Endothelial cell (in vitro differentiated cells): ENCODE results near the gene SVBP. TPM values are rescaled to one million over a fixed set of nuclear protein-coding genes. Genes with fewer than 3 reads are reported as not detected.

Experiments
- DNase-seq: peaks from one replicate; pipeline ENCODE4 v3.0.0; 2021; ENCODE audit warnings: low spot score
- H3K27ac Mint-ChIP-seq: one replicate; pipeline ENCODE4 v1.8.0; 2021; ENCODE audit warnings: mixed read lengths, inconsistent platforms; ENCODE audit not compliant: unreplicated experiment
- H3K27me3 Mint-ChIP-seq: one replicate; pipeline ENCODE4 v1.8.0; 2021; ENCODE audit warnings: mild to moderate bottlenecking, moderate library complexity, mixed read lengths, inconsistent platforms; ENCODE audit not compliant: unreplicated experiment
- H3K36me3 Mint-ChIP-seq: one replicate; pipeline ENCODE4 v1.8.0; 2021; ENCODE audit warnings: mild to moderate bottlenecking, low read depth, mixed read lengths, inconsistent platforms; ENCODE audit not compliant: unreplicated experiment
- H3K4me1 Mint-ChIP-seq: one replicate; pipeline ENCODE4 v1.8.0; 2021; ENCODE audit warnings: mild to moderate bottlenecking, mixed read lengths, inconsistent platforms; ENCODE audit not compliant: unreplicated experiment
- H3K4me3 Mint-ChIP-seq: one replicate; pipeline ENCODE4 v1.8.0; 2021; ENCODE audit warnings: mild to moderate bottlenecking, mixed read lengths, inconsistent platforms; ENCODE audit not compliant: unreplicated experiment
- H3K9me3 Mint-ChIP-seq: one replicate; pipeline ENCODE4 v1.8.0; 2021; ENCODE audit warnings: mixed read lengths, inconsistent platforms; ENCODE audit not compliant: unreplicated experiment
- total RNA-seq: library from RNA; stranded (reverse); fragmentation: NEBNext Ultra II Directional; extraction: Animal tissue kit (Norgen Biotek cat#: 25700); gene quantifications from one replicate; pipeline ENCODE4 v1.2.1, GENCODE V29; 2021; ENCODE audit not compliant: unreplicated experiment
- TF ChIP-seq, protein P1 (sequence below): fragments of 200-600 bp; sonication (generic); IDR thresholded peaks from one replicate; pipeline ENCODE4 v1.5.0; 2021; ENCODE audit warnings: antibody characterized with exemption; ENCODE audit not compliant: unreplicated experiment

Gene SVBP
- total RNA-seq, 1 donor from 2014 or later: 55.1 TPM

DNA sequence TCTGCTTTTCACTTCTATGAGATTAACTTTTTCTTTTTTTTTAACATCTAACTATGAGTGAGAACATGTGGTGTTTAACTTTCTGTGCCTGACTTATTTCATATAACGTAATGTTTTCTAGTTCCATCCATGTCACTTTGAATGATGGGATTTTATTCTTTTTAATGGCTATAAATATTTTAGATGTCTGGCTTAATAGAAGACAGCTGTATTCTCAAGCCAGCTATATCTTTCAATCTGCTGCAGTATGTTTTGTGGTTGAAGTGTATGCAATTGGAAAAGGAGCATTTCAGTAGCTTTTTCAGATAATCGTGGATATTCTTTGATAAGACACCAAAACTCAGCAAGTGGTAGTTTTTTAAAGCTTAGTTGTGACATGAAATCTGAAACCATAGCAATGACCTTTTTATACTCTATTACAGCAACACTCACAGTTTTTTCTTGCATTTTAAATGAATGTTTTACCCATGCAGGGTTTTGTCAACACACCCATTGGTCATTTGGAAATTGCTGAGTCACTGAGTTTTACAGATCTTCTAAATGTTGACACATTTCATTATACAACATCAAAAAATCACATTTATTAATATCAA lies 5.7 kb upstream of the SVBP start:
- no peak for DNase-seq
- no peak overlapping the region for H3K4me3 Mint-ChIP-seq
- TF ChIP-seq, protein P1, sequence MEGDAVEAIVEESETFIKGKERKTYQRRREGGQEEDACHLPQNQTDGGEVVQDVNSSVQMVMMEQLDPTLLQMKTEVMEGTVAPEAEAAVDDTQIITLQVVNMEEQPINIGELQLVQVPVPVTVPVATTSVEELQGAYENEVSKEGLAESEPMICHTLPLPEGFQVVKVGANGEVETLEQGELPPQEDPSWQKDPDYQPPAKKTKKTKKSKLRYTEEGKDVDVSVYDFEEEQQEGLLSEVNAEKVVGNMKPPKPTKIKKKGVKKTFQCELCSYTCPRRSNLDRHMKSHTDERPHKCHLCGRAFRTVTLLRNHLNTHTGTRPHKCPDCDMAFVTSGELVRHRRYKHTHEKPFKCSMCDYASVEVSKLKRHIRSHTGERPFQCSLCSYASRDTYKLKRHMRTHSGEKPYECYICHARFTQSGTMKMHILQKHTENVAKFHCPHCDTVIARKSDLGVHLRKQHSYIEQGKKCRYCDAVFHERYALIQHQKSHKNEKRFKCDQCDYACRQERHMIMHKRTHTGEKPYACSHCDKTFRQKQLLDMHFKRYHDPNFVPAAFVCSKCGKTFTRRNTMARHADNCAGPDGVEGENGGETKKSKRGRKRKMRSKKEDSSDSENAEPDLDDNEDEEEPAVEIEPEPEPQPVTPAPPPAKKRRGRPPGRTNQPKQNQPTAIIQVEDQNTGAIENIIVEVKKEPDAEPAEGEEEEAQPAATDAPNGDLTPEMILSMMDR: no peak
- peaks cover 3% of the 10 kb centered on the region for H3K36me3 Mint-ChIP-seq
- H3K27ac Mint-ChIP-seq: no peak overlapping the region
- no peaks in the 10 kb centered on the region for H3K9me3 Mint-ChIP-seq
- peaks cover 5% of the 10 kb centered on the region for H3K4me1 Mint-ChIP-seq
- H3K27me3 Mint-ChIP-seq: no peaks in the 10 kb centered on the region

GRCh38 chr1:42821690-42822089 lies 4.5 kb upstream of the SVBP start:
- TF ChIP-seq, protein P1: no peak
- no peak overlapping the region for H3K27ac Mint-ChIP-seq
- peaks cover 8% of the 10 kb centered on the region for H3K4me1 Mint-ChIP-seq
- H3K9me3 Mint-ChIP-seq: no peaks in the 10 kb centered on the region
- H3K4me3 Mint-ChIP-seq: no peak overlapping the region
- H3K36me3 Mint-ChIP-seq: peaks cover 3% of the 10 kb centered on the region
- no peak for DNase-seq
- no peaks in the 10 kb centered on the region for H3K27me3 Mint-ChIP-seq

- TF ChIP-seq, protein P1: no peak
- DNase-seq: no peak
- peaks cover 3% of the 10 kb centered on the region for H3K36me3 Mint-ChIP-seq
- H3K9me3 Mint-ChIP-seq: no peaks in the 10 kb centered on the region
- no peak overlapping the region for H3K4me3 Mint-ChIP-seq
- H3K4me1 Mint-ChIP-seq: peaks cover 13% of the 10 kb centered on the region
- peaks cover 2% of the 10 kb centered on the region for H3K27me3 Mint-ChIP-seq
- H3K27ac Mint-ChIP-seq: no peak overlapping the region
Observed at GRCh38 chr1:42820813-42821212, 3.6 kb upstream of the SVBP start.

DNA sequence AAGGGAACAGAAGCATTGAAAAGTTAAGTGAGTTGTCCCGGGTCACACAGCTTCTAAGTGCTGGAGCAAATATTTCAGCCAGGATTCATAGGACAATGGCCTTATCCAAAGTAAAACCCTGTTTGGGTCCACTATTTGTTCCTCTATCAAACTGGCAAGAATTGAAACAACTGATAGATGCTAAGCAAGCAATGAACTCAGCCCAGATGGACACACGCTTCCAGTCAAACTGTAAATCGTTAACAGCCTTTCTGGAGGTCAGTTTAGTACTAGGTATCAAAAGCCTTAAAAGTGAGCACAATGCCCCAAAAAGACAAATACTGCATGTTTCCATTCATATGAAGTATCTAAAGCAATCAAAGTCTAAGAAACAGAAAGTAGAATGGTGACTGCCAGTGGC lies 779 bp upstream of the SVBP start:
- Mint-ChIP-seq H3K36me3 (peaks cover 9% of the 10 kb centered on the region), H3K9me3 (no peaks in the 10 kb centered on the region), H3K27me3 (peaks cover 2% of the 10 kb centered on the region), H3K27ac (no peak overlapping the region), H3K4me3 (no peak overlapping the region), H3K4me1 (peaks cover 13% of the 10 kb centered on the region)
- DNase-seq: no peak
- TF ChIP-seq, protein P1: no peak

DNA sequence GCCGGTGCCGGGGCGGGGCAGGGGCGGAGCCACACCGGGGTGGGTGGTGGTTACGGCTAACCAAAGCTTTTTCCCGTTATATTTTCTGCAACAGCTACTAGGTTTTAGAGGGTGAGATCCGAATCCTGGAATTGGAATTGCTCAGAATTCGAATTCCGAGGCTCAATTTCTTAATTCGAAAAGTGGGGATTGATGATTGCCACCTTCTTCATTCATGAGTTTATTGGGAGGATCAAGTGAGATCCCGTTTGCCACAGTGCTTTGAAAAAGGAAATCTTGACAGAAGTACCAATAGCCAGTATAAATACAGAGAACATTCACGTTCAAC lies 207 bp upstream of the SVBP start:
- no peak for DNase-seq
- H3K36me3 Mint-ChIP-seq: peaks cover 9% of the 10 kb centered on the region
- peak overlapping the region; percentile 63 for H3K27ac Mint-ChIP-seq
- H3K4me1 Mint-ChIP-seq: peaks cover 13% of the 10 kb centered on the region
- peaks cover 2% of the 10 kb centered on the region for H3K27me3 Mint-ChIP-seq
- no peaks in the 10 kb centered on the region for H3K9me3 Mint-ChIP-seq
- TF ChIP-seq, protein P1: no peak
- H3K4me3 Mint-ChIP-seq: peak overlapping the region; percentile 89
